HG03103 (cell line): Measurements from ENCODE around the gene COX6A1.

Source experiments
- ATAC-seq: cut with Tn5 transposase; IDR thresholded peaks from one replicate; pipeline ENCODE4 v1.9.1; 2021; ENCODE audit warnings: low read depth; ENCODE audit not compliant: unreplicated experiment

The COX6A1 gene

GRCh38 chr12:120490325-120490724, 52.4 kb downstream of the COX6A1 start:
- ATAC-seq = no peak
